NCI-H2107 treated with DMSO at 0.1 percent for 48 hours (cell line): Measurements from ENCODE around the gene C3orf52.
"Not testable (repeated sequence)": the region's sequence is repeated elsewhere in the genome, so short reads cannot be mapped to it uniquely, and the experiment has no call there.

Experiments used
- DNase-seq: peaks from one replicate; lab custom pipeline; 2025; ENCODE audit not compliant: unreplicated experiment; lab: John Stamatoyannopoulos, UW

Gene C3orf52

DNA sequence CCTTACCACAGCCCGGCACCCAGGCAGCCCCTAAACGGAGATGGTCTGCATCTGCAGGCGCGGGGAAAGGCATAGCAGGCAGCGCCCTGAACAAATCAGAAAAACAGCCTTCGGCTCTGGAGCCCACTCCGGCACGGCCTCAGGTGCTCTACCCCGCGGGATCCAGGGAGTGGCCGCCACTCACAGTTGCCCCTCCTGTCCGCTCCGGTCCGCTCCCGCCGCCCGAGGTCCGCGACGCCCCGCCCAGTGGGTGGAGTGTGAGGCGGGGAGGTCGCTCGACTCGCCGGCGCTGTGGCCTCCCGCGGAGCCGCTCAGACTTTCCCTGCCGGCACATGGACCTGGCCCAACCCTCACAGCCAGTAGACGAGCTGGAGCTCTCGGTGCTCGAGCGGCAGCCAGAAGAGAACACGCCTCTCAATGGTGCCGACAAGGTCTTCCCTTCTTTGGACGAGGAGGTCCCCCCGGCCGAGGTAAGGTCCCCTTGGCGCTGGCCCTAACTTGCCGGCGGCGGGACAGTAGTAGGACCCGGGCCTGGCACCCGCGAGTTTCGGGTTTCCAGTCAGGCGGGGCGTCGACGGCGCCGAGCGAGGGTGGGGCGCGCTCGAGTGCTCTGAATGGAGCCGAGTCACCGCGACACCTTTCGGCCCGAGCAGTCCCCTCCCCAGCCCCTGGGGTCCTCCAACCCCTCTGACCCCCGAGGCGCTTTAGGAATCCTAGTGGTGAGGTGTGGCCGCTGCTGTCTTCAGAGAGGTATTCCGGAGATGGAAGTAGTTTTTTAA, at the start of gene C3orf52:
Gene C3orf52, plus strand, starts transcription at position 314 of the 779 bp plus-strand sequence. Its CDS starts 19 bp downstream, at position 333.
- DNase-seq, result peak; percentile 61

GRCh38 chr3:112037194-112037593, 49.0 kb upstream of the C3orf52 start:
- DNase-seq, result not testable (repeated sequence)

GRCh38 chr3:112038863-112039262, 47.3 kb upstream of the C3orf52 start:
- DNase-seq, result no peak

GRCh38 chr3:112041321-112041720, 44.9 kb upstream of the C3orf52 start:
- DNase-seq, result no peak

- DNase-seq, result peak; percentile 99
Measured at GRCh38 chr3:112042842-112043280, 43.3 kb upstream of the C3orf52 start.

DNA sequence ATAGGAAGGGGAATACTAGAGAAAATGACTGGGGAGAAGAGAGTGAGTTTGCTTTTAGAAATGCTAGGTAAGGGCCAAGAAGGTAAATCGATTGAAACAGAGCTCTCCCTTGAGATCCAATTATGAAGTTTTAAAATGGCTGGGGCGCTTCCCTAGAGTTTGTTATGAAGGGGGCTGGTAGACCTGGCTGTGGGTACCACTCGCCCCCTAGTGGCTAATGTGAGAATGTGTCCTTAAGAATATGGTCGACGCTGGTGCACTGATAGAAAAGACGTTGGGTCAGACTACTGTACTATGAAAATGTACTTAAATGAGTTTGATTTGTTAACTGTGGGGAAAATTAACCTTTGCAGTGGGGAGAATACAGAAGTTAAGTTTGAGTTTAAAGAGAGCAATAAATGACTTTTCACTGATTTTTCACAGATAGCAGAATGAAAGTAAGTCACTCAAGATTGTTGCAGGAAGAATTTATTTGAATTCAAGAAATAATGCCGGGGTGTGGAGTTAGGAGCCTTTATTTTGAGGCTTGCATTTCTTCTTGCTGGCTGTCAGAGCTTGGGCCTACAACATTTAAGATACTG, 42.5 kb upstream of the C3orf52 start:
- DNase-seq, result peak; percentile 99

GRCh38 chr3:112046599-112046998, 39.6 kb upstream of the C3orf52 start:
- DNase-seq, result no peak

DNA sequence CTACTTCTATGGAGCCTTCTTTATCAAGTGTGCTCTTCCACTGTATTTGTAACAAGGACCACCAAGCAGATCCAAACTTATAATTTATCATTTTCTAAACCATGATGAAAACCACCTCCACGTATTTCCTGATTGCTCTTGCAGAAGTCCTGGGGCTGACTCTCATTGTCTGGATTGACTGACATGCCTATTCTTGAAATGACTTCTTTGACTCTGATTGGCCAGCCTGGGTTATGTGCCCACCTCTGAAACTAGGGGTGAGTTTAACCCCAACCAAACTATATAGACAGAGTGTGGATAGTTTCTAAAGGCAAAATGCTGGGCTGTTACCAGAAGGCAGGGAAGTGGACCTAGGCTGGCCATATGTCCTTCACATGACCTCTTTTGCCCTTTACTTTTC, 38.9 kb upstream of the C3orf52 start:
- DNase-seq, result no peak

DNA sequence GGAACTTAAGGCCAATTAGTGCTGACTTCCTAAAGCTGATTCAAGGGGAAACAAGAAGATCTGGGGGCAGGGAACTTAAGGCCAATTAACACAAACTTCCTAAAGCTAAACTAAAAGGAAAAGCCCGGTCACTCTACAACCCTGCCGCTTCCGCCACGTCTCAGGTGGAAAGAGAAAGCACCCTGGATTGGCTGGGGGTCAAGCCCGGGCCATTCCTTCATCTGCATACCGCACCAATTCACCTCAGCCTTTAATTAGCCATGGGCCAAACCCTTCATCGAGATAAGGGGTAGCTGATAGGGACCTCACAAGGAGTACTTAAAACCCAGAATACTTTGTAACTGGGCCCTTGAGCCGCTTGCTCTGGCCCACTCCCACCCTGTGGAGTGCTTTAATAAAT, 37.3 kb upstream of the C3orf52 start:
- DNase-seq, result no peak

GRCh38 chr3:112053229-112053628, 33.0 kb upstream of the C3orf52 start:
- no peak for DNase-seq

DNA sequence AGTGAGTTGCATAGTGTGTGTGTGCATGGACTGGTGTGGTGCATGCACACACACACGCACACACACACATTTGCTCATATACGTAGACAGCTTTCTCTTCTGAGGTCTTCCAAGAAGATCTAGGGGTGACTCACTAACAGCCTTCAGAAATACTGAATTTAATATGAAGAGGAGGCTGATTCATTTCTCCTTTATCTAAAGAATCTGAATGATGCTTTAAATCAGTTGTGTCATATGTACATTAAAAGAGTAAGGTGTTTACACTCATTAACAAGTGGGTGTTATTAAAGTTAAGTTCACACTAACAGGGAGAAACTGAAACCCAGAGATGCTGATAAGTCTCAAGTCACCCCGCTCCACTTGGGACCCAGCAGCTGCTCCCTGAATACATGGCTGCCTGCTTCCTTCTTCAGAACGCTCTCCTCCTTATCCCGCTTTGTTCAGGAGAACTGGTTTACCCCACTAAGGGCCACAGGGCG, 29.7 kb upstream of the C3orf52 start:
- DNase-seq, result no peak

GRCh38 chr3:112059497-112059896, 26.7 kb upstream of the C3orf52 start:
- no peak for DNase-seq

DNA sequence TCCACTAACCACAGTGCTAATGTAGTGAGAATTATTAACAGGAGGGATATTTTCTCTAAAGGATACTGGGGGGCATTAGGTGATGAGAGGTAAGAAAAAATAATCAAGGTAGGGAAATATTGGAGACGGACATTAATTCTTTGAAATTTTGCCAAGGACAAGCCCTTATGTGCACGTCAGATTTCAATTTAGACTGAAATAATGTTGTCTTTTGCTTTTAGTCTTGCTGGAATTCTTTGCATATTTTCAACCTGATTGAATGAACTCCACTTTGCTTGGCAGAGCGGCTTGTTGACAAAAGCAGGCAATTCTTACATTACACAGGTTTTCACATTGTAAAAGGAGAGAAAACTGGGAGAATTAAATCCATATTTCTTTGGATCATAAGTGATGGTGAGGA, 25.0 kb upstream of the C3orf52 start:
- DNase-seq, result no peak

DNA sequence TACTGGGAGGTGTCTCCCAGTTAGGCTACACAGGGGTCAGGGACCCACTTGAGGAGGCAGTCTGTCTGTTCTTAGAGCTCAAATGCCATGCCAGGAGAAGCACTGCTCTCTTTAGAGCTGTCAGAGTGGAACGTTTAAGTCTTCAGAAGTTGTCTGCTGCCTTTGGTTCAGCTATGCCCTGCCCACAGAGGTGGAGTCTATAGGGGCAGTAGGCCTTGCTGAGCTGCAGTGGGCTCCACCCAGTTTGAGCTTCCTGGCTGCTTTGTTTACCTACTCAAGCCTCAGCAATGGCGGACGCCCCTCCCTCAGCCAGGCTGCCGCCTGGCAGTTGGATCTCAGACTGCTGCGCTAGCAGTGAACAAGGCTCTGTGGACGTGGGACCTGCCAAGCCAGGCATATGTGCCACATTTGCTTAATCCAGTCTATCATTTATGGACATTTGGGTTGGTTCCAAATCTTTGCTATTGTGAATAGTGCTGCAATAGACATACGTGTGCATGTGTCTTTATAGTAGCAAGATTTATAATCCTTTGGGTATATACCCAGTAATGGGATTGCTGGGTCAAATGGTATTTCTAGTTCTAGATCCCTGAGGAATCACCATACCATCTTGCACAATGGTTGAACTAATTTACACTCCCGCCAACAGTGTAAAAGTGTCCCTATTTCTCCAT, 13.7 kb upstream of the C3orf52 start:
- DNase-seq, result not testable (repeated sequence)

DNA sequence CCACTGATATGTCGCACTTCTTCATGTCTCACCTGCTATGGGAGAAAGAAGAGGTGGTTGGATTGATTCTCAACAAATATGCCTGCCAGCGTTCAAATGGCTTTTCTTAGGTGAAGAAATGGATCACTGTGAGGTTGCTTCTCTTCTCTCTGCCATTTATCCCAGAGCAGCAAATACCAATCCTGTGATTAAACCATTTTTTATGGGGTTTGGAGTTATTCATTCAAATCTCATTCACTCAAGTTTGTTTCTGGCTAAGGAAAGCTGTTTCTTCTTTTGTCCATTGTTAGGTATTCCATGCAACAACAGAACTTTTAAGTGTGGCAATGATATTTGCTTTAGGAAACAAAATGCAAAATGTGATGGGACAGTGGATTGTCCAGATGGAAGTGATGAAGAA, 12.2 kb upstream of the C3orf52 start:
- DNase-seq, result no peak

DNA sequence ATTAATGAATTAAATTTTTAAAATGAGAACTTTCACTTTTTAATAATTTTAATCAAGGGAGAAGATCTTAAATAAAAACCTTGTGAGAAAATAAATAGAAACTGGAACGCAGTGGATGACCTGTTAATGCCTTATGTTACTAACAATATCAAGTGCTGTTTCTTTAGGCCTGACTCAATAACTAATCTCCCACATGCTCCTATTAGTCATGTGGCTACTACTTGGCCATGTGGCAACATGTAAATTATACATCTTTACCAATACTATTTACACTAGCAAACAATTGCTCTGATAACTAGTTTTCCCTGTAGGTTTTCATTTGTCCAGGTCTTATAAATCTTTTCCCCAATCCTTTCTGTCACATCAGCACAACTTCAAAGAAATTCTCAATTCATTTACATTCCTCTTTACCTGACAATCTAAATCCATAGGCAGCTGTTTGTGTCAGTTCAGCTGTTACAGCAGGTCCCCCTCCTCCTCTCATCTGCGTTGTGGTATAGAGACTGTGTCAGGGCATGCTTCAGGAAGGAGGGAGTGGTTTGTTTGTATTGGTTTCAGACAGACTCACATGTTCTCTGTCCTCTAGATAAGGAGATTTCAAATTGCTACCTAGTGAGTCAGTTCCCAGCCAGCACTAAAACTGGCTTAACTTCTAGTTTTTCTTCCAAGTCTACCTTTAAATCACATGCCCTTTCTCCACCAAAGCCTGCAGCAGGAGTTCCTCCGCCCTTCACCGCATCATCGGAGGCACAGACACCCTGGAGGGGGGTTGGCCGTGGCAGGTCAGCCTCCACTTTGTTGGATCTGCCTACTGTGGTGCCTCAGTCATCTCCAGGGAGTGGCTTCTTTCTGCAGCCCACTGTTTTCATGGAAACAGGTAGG, 11.3 kb upstream of the C3orf52 start:
- DNase-seq, result peak; percentile 80

GRCh38 chr3:112078125-112079083, 7.8 kb upstream of the C3orf52 start:
- no peak for DNase-seq

DNA sequence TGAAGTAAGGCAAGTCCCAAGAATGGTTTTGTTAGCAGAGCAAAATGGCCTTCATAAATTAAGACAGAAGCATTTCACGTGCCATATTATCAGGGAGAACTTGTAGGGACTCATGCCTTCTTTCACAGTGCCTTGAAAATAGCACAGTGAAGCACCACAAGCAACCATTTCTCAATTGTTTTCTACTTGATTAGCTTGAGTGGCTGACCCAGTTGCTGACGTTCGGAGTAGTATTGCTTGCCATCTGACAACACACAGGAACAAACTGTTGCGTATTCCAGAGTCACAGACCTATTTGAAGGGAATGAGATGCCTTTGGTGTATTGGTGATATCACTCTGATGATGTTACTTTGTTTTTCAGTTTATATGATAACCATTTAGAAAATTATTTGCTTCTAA, 3.0 kb upstream of the C3orf52 start:
- DNase-seq, result no peak

- no peak for DNase-seq
Measured at GRCh38 chr3:112084980-112085705, 1.0 kb upstream of the C3orf52 start.
